Measurements from ENCODE around the gene VEPH1. TPM values are rescaled to one million over a fixed set of nuclear protein-coding genes. Genes with fewer than 3 reads are reported as not detected.

Gene VEPH1
- total and polyA plus RNA-seq, 9 of the 15 experiments (the other 6 are each of a cell fraction or from before 2014, with no cell fraction given) = 4.5 to 15.6 (median 5.8) TPM

DNA sequence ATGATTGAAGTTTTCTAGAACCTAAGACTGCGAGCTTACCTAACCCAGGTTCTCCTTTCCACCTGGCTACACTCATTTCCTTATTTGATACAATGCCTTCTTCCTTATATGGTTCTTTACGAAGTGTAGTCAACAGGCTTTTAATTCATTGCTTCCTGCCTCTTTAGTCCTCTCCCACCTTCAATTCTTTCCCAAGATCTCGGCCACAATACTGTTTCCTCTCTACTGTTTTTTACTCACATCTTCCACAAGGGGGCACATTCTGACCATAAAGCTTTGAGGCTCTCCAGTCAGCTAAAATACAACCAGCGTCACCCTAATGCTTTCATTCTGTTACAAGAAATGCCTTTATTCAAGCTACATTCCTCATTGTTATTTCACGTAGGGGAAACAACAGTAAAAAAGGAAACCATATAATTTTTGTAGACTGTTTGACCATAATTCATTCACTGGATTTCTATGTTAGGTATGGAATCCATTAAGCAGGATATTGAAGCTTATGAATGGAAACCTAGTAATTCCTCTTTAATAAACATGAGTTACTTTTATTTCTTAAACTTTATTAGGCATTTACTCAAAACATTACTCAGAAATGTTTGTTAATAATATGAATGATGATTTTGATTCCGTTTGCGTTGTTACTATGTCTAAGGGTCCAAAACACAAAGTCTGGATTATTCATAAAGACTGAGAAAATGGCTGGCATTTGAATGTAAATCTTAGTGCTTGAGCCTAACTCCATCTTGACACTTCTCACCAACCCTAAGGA lies 29.5 kb upstream of the VEPH1 start (continued):
- TF ChIP-seq, protein P1, sequence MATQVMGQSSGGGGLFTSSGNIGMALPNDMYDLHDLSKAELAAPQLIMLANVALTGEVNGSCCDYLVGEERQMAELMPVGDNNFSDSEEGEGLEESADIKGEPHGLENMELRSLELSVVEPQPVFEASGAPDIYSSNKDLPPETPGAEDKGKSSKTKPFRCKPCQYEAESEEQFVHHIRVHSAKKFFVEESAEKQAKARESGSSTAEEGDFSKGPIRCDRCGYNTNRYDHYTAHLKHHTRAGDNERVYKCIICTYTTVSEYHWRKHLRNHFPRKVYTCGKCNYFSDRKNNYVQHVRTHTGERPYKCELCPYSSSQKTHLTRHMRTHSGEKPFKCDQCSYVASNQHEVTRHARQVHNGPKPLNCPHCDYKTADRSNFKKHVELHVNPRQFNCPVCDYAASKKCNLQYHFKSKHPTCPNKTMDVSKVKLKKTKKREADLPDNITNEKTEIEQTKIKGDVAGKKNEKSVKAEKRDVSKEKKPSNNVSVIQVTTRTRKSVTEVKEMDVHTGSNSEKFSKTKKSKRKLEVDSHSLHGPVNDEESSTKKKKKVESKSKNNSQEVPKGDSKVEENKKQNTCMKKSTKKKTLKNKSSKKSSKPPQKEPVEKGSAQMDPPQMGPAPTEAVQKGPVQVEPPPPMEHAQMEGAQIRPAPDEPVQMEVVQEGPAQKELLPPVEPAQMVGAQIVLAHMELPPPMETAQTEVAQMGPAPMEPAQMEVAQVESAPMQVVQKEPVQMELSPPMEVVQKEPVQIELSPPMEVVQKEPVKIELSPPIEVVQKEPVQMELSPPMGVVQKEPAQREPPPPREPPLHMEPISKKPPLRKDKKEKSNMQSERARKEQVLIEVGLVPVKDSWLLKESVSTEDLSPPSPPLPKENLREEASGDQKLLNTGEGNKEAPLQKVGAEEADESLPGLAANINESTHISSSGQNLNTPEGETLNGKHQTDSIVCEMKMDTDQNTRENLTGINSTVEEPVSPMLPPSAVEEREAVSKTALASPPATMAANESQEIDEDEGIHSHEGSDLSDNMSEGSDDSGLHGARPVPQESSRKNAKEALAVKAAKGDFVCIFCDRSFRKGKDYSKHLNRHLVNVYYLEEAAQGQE (IDR thresholded peaks at IDR 0.05; ENCODE audit: borderline replicate concordance) = peak; percentile 71
- TF ChIP-seq, protein P1 (CRISPR knock-in tag; IDR thresholded peaks at IDR 0.05; ENCODE audit: low read depth) = no peak
- no peak for TF ChIP-seq TBP (optimal IDR thresholded peaks at IDR 0.05; ENCODE audit: low read depth, low read length)
- TF ChIP-seq XRCC5 (IDR thresholded peaks at IDR 0.05; ENCODE audit: low read depth, low read length) = no peak
- TF ChIP-seq PRMT5 (CRISPR knock-in tag; IDR thresholded peaks at IDR 0.05) = no peak
- TF ChIP-seq ZNF311 (CRISPR knock-in tag; IDR thresholded peaks at IDR 0.05) = 0 out of 2 replicates have a peak, but pooled peaks have one; percentile 32
- TF ChIP-seq, protein P2, sequence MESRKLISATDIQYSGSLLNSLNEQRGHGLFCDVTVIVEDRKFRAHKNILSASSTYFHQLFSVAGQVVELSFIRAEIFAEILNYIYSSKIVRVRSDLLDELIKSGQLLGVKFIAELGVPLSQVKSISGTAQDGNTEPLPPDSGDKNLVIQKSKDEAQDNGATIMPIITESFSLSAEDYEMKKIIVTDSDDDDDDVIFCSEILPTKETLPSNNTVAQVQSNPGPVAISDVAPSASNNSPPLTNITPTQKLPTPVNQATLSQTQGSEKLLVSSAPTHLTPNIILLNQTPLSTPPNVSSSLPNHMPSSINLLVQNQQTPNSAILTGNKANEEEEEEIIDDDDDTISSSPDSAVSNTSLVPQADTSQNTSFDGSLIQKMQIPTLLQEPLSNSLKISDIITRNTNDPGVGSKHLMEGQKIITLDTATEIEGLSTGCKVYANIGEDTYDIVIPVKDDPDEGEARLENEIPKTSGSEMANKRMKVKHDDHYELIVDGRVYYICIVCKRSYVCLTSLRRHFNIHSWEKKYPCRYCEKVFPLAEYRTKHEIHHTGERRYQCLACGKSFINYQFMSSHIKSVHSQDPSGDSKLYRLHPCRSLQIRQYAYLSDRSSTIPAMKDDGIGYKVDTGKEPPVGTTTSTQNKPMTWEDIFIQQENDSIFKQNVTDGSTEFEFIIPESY (CRISPR knock-in tag; IDR thresholded peaks at IDR 0.05) = no peak
- TF ChIP-seq SMAD4 (CRISPR knock-in tag; conservative IDR thresholded peaks at IDR 0.05) = no peak
- TF ChIP-seq ZNF232 (CRISPR knock-in tag; IDR thresholded peaks at IDR 0.05) = no peak
- TF ChIP-seq, protein P3, sequence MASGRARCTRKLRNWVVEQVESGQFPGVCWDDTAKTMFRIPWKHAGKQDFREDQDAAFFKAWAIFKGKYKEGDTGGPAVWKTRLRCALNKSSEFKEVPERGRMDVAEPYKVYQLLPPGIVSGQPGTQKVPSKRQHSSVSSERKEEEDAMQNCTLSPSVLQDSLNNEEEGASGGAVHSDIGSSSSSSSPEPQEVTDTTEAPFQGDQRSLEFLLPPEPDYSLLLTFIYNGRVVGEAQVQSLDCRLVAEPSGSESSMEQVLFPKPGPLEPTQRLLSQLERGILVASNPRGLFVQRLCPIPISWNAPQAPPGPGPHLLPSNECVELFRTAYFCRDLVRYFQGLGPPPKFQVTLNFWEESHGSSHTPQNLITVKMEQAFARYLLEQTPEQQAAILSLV (tag; IDR thresholded peaks at IDR 0.05) = no peak
- no peak for TF ChIP-seq GATAD2B (IDR thresholded peaks at IDR 0.05; ENCODE audit: borderline replicate concordance)
- no peak for TF ChIP-seq ADNP (tag; IDR thresholded peaks at IDR 0.05)
- TF ChIP-seq ZFP30 (CRISPR knock-in tag; IDR thresholded peaks at IDR 0.05; ENCODE audit: borderline replicate concordance) = no peak
- TF ChIP-seq, protein P4, sequence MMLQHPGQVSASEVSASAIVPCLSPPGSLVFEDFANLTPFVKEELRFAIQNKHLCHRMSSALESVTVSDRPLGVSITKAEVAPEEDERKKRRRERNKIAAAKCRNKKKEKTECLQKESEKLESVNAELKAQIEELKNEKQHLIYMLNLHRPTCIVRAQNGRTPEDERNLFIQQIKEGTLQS (IDR thresholded peaks at IDR 0.05) = no peak
- TF ChIP-seq, protein P4 (CRISPR knock-in tag; conservative IDR thresholded peaks at IDR 0.05) = no peak
- TF ChIP-seq CCAR2 (IDR thresholded peaks at IDR 0.05; ENCODE audit: low read depth, low read length) = no peak
- TF ChIP-seq SMARCA4 (IDR thresholded peaks at IDR 0.05) = peak; percentile 40
